Lung (tissue), 12 donors: ENCODE data around the gene GNG7. TPM values are rescaled to one million over a fixed set of nuclear protein-coding genes. Genes with fewer than 3 reads are reported as not detected.
"Not testable (repeated sequence)": the region's sequence is repeated elsewhere in the genome, so short reads cannot be mapped to it uniquely, and the experiment has no call there.

Experiments
- ATAC-seq: fragments of 200-7000 bp; cut with Tn5 transposase; one replicate; pipeline ENCODE4 v1.9.1; 2020; ENCODE audit warnings: moderate number of reproducible peaks; ENCODE audit not compliant: insufficient read depth, low FRiP score
- DNase-seq, 3 donors: peaks; one replicate each; pipeline ENCODE4 v3.0.0-alpha.2; 2013 to 2017
- H3K27ac ChIP-seq, 2 donors: one replicate each; pipeline ENCODE4 v1.5.1; 2013; ENCODE audit warnings: mild to moderate bottlenecking in 2 of 2, moderate library complexity in 2 of 2, control low read depth in 1 of 2, inconsistent platforms in 1 of 2, low read depth in 1 of 2, low read length in 1 of 2
- H3K27me3 ChIP-seq, 3 donors: one replicate each; pipeline ENCODE4 v1.5.1; 2013; ENCODE audit warnings: low read length in 2 of 3; ENCODE audit not compliant: control insufficient read depth in 3 of 3, insufficient read depth in 3 of 3
- H3K36me3 ChIP-seq, 4 donors: one replicate each; pipeline ENCODE4 v1.5.1; 2013; ENCODE audit warnings: low read length in 4 of 4, mild to moderate bottlenecking in 1 of 4, moderate library complexity in 1 of 4; ENCODE audit not compliant: control insufficient read depth in 4 of 4, insufficient read depth in 4 of 4
- H3K4me1 ChIP-seq, 5 donors: one replicate each; pipeline ENCODE4 v1.5.1; 2013; ENCODE audit warnings: low read length in 5 of 5, mild to moderate bottlenecking in 2 of 5, moderate library complexity in 1 of 5; ENCODE audit not compliant: control insufficient read depth in 5 of 5, insufficient read depth in 5 of 5
- H3K4me3 ChIP-seq: one replicate; pipeline ENCODE4 v1.5.1; 2013; ENCODE audit warnings: mild to moderate bottlenecking, control low read depth, moderate library complexity
- H3K9ac ChIP-seq, 2 donors: one replicate each; pipeline ENCODE4 v1.5.1; 2013; ENCODE audit warnings: low read length in 2 of 2, control low read depth in 1 of 2; ENCODE audit not compliant: insufficient read depth in 1 of 2
- H3K9me3 ChIP-seq, 4 donors: one replicate each; pipeline ENCODE4 v1.5.1; 2013; ENCODE audit warnings: low read length in 3 of 4, mild to moderate bottlenecking in 1 of 4, moderate library complexity in 1 of 4; ENCODE audit not compliant: control insufficient read depth in 4 of 4, insufficient read depth in 3 of 4
- CTCF ChIP-seq: IDR thresholded peaks from 2 replicates; pipeline ENCODE4 v1.5.1; 2012; ENCODE audit warnings: mild to moderate bottlenecking; ENCODE audit errors: control extremely low read depth, extremely low read depth
- WGBS, 2 donors: extraction: QIAGEN DNeasy Blood & Tissue Kit; methylation state at CpG; one replicate each; pipeline ENCODE4 v1.1.7; 2013; 5-methylcytosine and 5-hydroxymethylcytosine counted together
- polyA plus RNA-seq, 2 donors: library from polyadenylated mRNA; stranded (reverse); fragments of 200-250 nt; gene quantifications; one replicate each; pipeline ENCODE4 v1.2.1, GENCODE V29; 2013
- total RNA-seq, 2 donors: library from RNA; depleted of rRNA in 1 of 2; stranded (reverse); fragments of >200 nt in 1 of 2; gene quantifications; one replicate each; pipeline ENCODE4 v1.2.1, GENCODE V29; 2014 to 2021
- donor health status: control.
- donor health status: control.
- donor health status: Bipolar disorder and iron deficiency.
- donor health status: healthy.
- donor health status: DM: yes; HTN: yes; CAD: no.

The GNG7 gene
- total and polyA plus RNA-seq, 4 donors, result 1.6 to 4.5 (median 2.8) TPM

GRCh38 chr19:2623798-2624197, 78.7 kb downstream of the GNG7 start:
- ATAC-seq (no peak), DNase-seq (no peak)
- no peak overlapping the region for H3K4me3 ChIP-seq
- WGBS, 2 donors, result 95 to 96% methylated on average over 12 of the region's 12 CpGs
- H3K9ac ChIP-seq, result no peak overlapping the region
- H3K27me3 ChIP-seq, result no peaks in the 10 kb centered on the region
- peak overlapping the region in 1 of 2 donors; percentile 49 for H3K27ac ChIP-seq
- no peak for TF ChIP-seq CTCF
- peaks cover 0 to 21% (median 0%) of the 10 kb centered on the region in 5 donors for H3K4me1 ChIP-seq
- no peaks in the 10 kb centered on the region for H3K36me3 ChIP-seq
- no peaks in the 10 kb centered on the region for H3K9me3 ChIP-seq

GRCh38 chr19:2622371-2622961, 80.0 kb downstream of the GNG7 start:
- peaks cover 0 to 22% (median 0%) of the 10 kb centered on the region in 5 donors for H3K4me1 ChIP-seq
- WGBS, 2 donors, result 75 to 77% methylated on average over 40 of the region's 40 CpGs
- H3K36me3 ChIP-seq, ATAC-seq, DNase-seq, H3K9ac ChIP-seq, H3K4me3 ChIP-seq, H3K27me3 ChIP-seq, H3K9me3 ChIP-seq: not testable (repeated sequence)
- peak overlapping the region in 1 of 2 donors; percentile 57 for H3K27ac ChIP-seq

GRCh38 chr19:2619076-2619475, 83.4 kb downstream of the GNG7 start:
- 73 to 82% methylated on average over 6 of the region's 6 CpGs for WGBS, 2 donors
- no peak for DNase-seq
- Histone ChIP-seq H3K27ac (peak overlapping the region in 1 of 2 donors; percentile 77), H3K4me3 (no peak overlapping the region), H3K9me3 (no peaks in the 10 kb centered on the region), H3K27me3 (no peaks in the 10 kb centered on the region), H3K9ac (no peak overlapping the region), H3K4me1 (peaks cover 0 to 18% (median 0%) of the 10 kb centered on the region in 5 donors), H3K36me3 (no peaks in the 10 kb centered on the region)
- TF ChIP-seq CTCF, result no peak
- no peak for ATAC-seq

GRCh38 chr19:2618611-2619010, 83.9 kb downstream of the GNG7 start:
- 29 to 44% methylated on average over 10 of the region's 10 CpGs for WGBS, 2 donors
- Histone ChIP-seq H3K9me3 (no peaks in the 10 kb centered on the region), H3K36me3 (no peaks in the 10 kb centered on the region), H3K4me3 (no peak overlapping the region), H3K4me1 (peaks cover 0 to 18% (median 0%) of the 10 kb centered on the region in 5 donors), H3K27ac (peak overlapping the region in 1 of 2 donors; percentile 53), H3K27me3 (no peaks in the 10 kb centered on the region), H3K9ac (no peak overlapping the region)
- ATAC-seq (peak; percentile 48), DNase-seq (no peak)
- no peak for TF ChIP-seq CTCF
